ENCODE data around the gene YRDC. TPM values are rescaled to one million over a fixed set of nuclear protein-coding genes. Genes with fewer than 3 reads are reported as not detected.
A peak's percentile ranks its signal among the peaks of the same experiment; 100 is the strongest.

Gene YRDC
- total RNA-seq, 1 donor from 2014 or later: 9.7 TPM

DNA sequence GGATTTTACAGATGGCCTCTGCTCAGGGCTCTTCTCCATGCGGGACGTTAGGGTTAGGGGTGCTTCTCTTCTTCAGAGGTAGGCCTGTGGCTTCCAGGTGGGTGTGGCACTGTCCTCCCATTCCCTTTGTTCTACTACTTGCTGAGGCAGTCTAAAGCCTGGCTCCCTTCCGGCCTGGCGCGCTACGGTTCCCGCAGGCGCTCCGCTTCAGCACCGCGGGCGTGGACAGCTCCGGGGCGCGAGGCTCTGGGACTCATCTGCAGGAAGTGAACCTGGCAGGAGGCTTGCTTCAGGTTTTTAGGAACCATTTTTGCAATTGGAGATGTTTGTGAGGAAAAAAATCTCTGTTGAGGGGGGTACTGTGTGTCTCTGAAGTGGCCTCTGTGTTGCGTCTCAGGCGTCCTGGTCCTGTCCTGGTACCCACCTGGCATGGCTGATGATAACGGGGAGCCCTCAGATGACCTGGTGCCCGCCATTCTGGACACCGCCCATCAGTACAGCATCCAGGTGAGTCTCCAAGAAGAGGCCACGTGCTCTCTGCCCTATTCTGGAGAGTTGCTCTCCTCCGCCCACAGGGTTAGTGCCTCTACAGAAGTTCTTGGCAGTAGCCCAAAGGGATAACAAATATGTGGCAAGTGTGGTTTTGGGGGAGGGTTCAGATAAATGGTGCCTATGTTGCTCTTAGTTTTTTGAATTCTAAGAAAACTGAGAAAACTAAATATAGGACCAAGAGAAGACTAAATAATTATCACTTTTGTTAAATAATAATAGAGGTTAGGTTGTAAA, 12.5 kb downstream of the YRDC start:
- intact Hi-C loops (cut with DNase I): no loop called here
- H3K4me1 ChIP-seq: peaks cover 10 to 14% of the 10 kb centered on the region in 2 donors
- H3K9me3 ChIP-seq: no peaks in the 10 kb centered on the region
- no peak for TF ChIP-seq CTCF (IDR thresholded peaks at IDR 0.05)
- H3K4me3 ChIP-seq: peak overlapping the region in 1 of 2 donors; percentile 84
- H3K36me3 ChIP-seq: peaks cover 6 to 8% of the 10 kb centered on the region in 2 donors
- H3K27me3 ChIP-seq: no peaks in the 10 kb centered on the region
- DNase-seq (ENCODE audit: low spot score in 2 of 2): peak in 1 of 2 donors; percentile 69
- no peak overlapping the region for H3K27ac ChIP-seq

- no peak for TF ChIP-seq CTCF (IDR thresholded peaks at IDR 0.05)
- Histone ChIP-seq H3K9me3 (no peaks in the 10 kb centered on the region), H3K4me1 (peaks cover 10 to 14% of the 10 kb centered on the region in 2 donors), H3K4me3 (peak overlapping the region; percentile 68 to 84), H3K36me3 (peaks cover 1 to 2% of the 10 kb centered on the region in 2 donors), H3K27ac (no peak overlapping the region), H3K27me3 (no peaks in the 10 kb centered on the region)
- intact Hi-C loops (cut with DNase I): no loop called here
- peak in 1 of 2 donors; percentile 56 for DNase-seq (ENCODE audit: low spot score in 2 of 2)
These were observed 13.4 kb downstream of the YRDC start for GRCh38 chr1:37794372-37795339.

DNA sequence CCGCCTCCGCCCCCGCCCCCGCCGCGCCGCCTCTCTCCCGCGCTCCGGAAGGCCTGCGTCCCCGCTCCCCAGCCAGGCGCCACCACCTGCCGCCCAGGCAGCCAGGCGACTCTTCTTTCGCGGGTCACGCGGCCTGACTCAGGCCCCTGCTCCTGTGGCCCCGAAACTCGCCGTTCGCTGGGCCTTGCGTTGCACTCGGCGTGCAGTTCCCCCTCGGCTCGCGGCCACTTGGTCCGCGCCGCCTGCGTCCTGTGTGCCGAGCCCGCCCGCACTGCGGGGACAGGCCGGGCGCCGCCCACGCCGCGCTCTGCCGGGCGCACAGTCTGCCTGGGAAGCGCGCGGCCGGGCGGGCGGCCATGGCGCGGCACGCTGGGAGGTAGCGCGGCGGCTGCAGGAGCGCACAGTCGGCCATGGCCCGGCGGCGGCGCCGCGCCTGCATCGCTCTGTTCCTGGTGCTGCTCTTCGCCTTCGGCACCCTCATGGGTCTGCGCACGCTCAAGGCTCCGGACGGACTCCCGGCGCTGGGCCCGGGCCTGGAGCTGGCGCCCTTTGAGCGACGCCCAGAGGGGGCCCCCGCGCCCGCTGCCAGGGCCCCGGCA, 14.1 kb downstream of the YRDC start, which contains the start of gene MANEAL:
MANEAL (plus strand) TSS at position 75 of the 599 bp plus-strand sequence; CDS start at position 411, 336 bp downstream.
- Histone ChIP-seq H3K36me3 (no peaks in the 10 kb centered on the region), H3K27me3 (no peaks in the 10 kb centered on the region), H3K9me3 (no peaks in the 10 kb centered on the region), H3K4me3 (peak within 1 kb of the TSS; percentile 68 to 84), H3K4me1 (peaks cover 10 to 14% of the 10 kb centered on the region in 2 donors), H3K27ac (no peak within 1 kb of the TSS)
- peak in 1 of 2 donors; percentile 64 for DNase-seq (ENCODE audit: low spot score in 2 of 2)
- no peak for TF ChIP-seq CTCF (IDR thresholded peaks at IDR 0.05)
- intact Hi-C loops (cut with DNase I): no loop called here

DNA sequence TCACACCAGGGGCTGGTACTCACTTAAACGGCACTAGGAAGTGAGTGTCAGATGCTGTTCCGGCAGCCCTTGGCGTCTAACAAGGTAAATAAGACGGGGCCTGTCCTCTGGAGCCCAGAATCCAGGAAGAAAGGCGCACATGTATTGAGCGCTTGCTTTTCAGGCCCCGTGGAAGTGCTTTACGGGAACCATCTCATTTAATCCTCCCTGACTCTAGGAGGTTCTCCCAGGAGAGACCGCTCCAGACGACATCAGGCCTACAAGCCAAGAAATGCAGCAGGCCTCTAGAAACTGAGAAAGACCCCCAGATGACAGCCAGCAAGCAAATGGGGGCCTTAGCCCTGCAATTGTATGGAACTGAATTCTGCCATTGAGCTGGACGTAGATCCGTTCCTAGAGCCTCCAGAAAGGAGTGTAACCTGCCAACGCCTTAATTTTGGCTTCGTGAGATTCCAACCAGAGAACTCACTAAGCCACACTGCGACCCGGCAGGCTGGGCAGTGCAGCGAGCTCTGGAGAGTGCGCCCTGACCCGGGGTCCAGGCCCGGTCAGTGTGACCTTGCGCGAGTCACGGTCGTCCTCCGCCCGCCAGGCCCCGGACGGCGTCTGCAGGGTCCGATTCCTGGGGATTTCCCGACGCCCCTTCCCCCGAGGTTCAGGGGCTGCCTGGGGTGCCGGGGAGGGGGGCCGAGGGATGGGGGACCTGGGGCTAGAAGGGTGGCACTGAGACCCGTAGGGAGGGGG, 14.9 kb downstream of the YRDC start:
- intact Hi-C loops (cut with DNase I): no loop called here
- TF ChIP-seq CTCF (IDR thresholded peaks at IDR 0.05): no peak
- no peaks in the 10 kb centered on the region for H3K9me3 ChIP-seq
- H3K27me3 ChIP-seq: no peaks in the 10 kb centered on the region
- H3K4me1 ChIP-seq: peaks cover 10 to 14% of the 10 kb centered on the region in 2 donors
- no peaks in the 10 kb centered on the region for H3K36me3 ChIP-seq
- no peak overlapping the region for H3K27ac ChIP-seq
- peak overlapping the region; percentile 68 to 84 for H3K4me3 ChIP-seq
- DNase-seq (ENCODE audit: low spot score in 2 of 2): no peak

DNA sequence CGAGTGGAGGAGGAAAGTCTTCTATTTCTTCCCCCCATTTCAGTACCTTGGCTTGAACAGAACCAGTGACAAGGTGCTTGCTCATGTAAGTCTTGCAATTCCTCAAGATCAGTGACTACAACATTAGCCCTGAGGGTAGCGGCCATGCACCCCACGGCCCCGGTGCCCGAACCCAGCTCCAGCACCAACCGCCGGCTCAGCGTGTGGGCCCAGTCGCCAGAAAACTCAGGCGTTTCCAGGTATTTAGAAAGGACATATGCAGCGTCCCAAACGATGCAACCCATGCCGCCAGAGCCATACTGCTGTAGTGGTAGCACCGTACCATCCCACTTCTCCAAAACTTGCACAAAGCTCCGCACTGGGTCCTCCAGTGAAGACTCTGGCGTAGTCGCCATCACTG, 25.5 kb downstream of the YRDC start:
- Histone ChIP-seq H3K36me3 (no peaks in the 10 kb centered on the region), H3K4me1 (no peaks in the 10 kb centered on the region), H3K27me3 (no peaks in the 10 kb centered on the region), H3K27ac (no peak overlapping the region), H3K4me3 (no peak overlapping the region), H3K9me3 (no peaks in the 10 kb centered on the region)
- no peak for DNase-seq (ENCODE audit: low spot score in 2 of 2)
- intact Hi-C loops (cut with DNase I): no loop called here
- no peak for TF ChIP-seq CTCF (IDR thresholded peaks at IDR 0.05)
